GM19324 (cell line): ENCODE data around the gene AFF3.

Experiments
- ATAC-seq: cut with Tn5 transposase; IDR thresholded peaks from one replicate; pipeline ENCODE4 v1.9.1; 2021; ENCODE audit warnings: mild to moderate bottlenecking, moderate library complexity; ENCODE audit not compliant: unreplicated experiment, low FRiP score

The AFF3 gene

GRCh38 chr2:99903981-99904380, 238.4 kb downstream of the AFF3 start:
- ATAC-seq, result no peak

- no peak for ATAC-seq
These were observed 241.8 kb downstream of the AFF3 start for GRCh38 chr2:99900556-99900955.

GRCh38 chr2:99899882-99900281, 242.5 kb downstream of the AFF3 start:
- no peak for ATAC-seq

GRCh38 chr2:99899058-99899855, 243.1 kb downstream of the AFF3 start:
- ATAC-seq, result no peak

- ATAC-seq, result no peak
These were observed 243.9 kb downstream of the AFF3 start for GRCh38 chr2:99898336-99899048.

- ATAC-seq, result no peak
These were observed 251.0 kb downstream of the AFF3 start for GRCh38 chr2:99891428-99891780.

GRCh38 chr2:99890568-99891427, 251.6 kb downstream of the AFF3 start:
- ATAC-seq, result no peak

GRCh38 chr2:99888617-99889016, 253.8 kb downstream of the AFF3 start:
- ATAC-seq, result no peak

GRCh38 chr2:99886418-99886817, 256.0 kb downstream of the AFF3 start:
- no peak for ATAC-seq

GRCh38 chr2:99883358-99883757, 259.0 kb downstream of the AFF3 start:
- no peak for ATAC-seq

- ATAC-seq, result no peak
These were observed 260.3 kb downstream of the AFF3 start for GRCh38 chr2:99881901-99882591.

- ATAC-seq, result no peak
These were observed 261.5 kb downstream of the AFF3 start for GRCh38 chr2:99880964-99881294.

- no peak for ATAC-seq
These were observed 262.0 kb downstream of the AFF3 start for GRCh38 chr2:99880148-99880963.

GRCh38 chr2:99879481-99879880, 262.9 kb downstream of the AFF3 start:
- no peak for ATAC-seq

- ATAC-seq, result no peak
These were observed 263.6 kb downstream of the AFF3 start for GRCh38 chr2:99878581-99879350.

GRCh38 chr2:99877963-99878362, 264.4 kb downstream of the AFF3 start:
- ATAC-seq, result no peak

- ATAC-seq, result no peak
These were observed 265.4 kb downstream of the AFF3 start for GRCh38 chr2:99876956-99877355.

GRCh38 chr2:99875627-99876201, 266.7 kb downstream of the AFF3 start:
- no peak for ATAC-seq

- ATAC-seq, result no peak
These were observed 274.1 kb downstream of the AFF3 start for GRCh38 chr2:99868260-99868659.
